Left hindlimb (tissue), 1 donor: ENCODE data around the gene TCF12.

Source experiments
- DNase-seq: peaks from one replicate; pipeline ENCODE4 v3.0.0-alpha.2; 2018

Gene TCF12

DNA sequence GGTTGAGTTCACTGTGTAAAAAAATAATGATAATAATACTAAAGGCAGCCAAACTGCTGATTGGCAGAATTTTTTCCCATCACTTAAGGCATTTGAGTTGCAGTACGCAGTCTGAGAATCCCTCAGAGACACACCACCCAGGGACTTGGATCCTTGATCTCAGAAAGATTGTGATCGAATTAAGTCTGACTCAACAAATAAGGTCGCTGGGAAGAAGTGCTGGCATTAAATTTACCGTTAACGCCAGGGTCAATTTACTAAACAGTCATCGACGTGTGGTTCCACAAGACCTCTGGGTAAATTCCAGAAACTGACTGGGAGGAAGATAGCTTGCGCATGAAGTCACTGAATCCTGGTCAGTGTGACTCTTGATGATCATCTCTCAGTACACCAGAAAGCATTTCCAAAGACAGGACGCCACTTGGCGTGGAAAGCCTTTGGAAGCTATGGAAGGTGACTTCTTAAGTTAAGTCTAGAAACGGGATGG is 409.6 kb downstream of the TCF12 start:
- no peak for DNase-seq

DNA sequence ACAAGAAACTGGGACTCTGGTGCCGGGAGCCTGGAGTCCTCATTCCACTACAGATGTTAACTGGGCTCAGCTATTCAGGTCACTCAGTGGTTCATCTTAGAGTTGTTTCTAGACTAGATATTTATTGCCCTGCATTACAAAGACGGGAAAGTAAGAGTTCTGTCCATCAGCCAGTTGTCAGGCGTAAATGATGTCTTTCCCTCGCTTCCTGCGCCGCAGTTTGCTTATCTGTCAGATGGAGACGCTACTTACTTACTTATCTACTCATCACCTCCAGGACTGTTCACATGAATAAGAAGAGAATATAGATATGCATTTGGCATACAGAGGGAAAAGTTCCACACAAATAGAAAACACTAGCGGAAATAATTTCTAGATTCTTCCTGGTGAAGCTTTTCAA is 410.0 kb downstream of the TCF12 start:
- DNase-seq: no peak

- DNase-seq: no peak
These were observed 410.5 kb downstream of the TCF12 start for GRCh38 chr15:57328897-57329296.

DNA sequence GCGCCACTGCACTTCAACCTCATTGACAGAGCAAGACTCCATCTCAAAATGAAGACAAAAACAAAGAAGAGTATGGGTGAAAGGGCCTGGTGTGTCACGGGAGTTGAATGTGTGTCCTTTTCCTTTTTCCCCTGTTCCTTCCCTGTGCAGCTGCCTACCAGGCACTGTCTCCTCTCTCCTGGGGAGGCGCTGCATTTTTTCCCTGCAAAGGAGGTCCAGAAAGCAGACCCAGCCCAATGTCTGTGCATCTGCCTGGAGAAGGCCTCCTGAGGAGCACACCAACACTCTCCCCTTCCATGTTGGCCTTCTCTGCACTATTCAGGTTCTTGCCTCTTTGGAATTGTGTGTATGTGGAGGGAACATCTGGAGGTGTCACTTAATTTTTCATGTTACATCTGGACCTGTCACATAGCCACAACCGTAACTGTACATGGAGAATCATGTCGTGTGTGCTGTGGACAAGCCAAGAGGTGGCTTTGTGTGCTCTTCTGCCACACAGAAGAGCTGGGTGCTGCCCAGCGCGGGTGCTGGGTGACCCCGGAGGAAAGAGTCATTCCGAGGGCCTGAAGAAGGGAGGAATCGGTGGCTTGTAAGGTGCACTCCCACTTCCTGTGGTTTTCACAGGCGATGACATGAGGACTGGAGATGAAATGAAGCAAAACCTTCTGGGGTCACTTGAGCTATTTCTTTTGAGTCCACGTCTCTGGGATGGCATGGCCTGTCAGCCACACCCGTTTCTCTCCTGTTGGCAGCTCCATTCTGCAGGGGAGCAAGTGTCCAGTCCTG is 411.3 kb downstream of the TCF12 start:
- no peak for DNase-seq

DNA sequence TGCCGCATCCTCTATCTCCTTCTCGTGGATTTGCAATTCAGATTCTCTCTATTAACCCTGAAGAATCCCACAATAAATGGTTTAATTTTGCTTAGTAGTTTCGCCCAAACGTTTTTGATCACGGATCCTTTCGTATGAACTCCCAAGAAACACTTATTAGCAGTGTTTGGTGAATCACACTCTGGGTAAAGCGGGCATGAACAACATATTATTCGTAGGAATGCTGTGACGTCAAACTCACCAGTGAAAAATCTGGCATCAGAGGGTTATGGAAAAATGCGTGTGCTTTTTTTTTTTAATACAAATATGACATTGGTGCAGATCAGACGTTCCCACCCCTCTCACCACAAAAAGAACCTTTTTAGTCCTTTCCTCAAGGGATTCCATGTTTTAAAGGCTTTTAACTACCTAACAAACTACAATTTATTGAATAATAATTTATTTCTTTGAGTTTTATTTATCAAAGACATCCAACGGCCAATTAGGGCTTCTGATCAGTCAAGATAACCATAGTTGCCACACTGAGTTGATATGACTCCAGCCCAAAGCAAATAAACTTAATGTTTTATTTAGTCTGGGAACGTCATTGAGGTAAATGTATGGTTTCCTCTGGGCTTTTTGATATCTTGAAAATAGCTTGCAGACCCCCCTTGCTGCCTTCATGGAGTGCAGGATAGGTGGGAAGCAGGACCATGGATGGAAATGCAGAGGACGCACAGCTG is 412.3 kb downstream of the TCF12 start:
- no peak for DNase-seq

DNA sequence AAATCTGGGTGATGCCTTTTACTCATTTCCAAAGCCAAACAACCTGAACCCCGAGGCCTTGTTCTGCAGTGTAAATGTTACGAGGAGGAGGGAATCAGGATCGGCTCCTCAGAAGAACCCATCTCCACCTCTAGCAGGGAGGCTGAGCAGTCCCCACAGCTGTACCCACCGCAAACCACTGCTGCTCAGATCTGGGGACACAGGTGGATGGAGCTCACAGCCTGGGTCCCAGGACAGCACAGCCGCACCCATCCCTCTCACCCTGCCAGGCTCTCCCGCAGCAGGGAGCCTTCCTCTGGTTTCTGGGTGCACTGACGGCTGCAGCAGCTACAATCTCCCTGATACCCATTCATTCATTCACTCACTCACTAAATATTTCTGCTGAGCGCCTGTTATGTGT is 413.9 kb downstream of the TCF12 start:
- no peak for DNase-seq

- DNase-seq: no peak
These were observed 415.0 kb downstream of the TCF12 start for GRCh38 chr15:57333487-57333886.

DNA sequence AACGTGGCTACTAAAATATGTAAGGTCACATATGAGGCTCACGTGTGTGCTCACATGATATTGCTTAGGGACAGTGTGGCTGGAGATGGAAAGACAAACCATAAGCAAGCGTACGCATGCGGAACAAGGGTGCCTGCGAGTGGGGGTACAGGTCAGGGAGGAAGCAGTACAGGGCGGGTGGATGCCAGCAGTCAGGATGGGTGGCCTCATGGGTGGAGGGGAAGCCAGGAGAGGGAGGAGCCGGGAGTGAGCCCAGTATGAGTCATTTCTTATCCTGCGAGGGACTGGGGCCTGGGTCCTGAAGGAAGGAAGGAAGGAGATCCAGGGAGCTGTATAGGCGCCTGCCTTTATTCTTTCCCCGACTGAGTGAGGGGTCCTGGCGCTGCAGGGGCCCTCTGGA is 415.8 kb downstream of the TCF12 start:
- DNase-seq: no peak

DNA sequence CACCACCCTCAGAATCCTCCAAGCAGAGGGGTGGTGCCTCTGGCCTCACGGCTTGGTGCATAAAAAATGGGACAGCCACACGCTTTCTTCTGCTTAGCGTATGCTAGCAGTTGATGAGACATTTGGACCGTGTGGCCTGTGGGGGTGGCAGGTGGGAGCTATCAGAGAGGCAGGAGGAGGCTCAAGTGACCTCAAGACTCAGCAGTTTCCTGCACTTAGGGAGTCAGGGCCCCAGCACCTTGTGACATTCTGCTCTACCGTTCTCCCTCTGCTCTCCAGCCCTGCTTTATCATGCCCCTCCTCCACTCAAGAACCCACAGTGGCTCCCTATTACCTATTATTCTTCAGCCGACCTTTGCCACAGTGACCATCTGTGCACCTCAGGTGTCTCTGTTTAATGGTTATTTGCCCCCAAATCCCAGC is 416.9 kb downstream of the TCF12 start:
- no peak for DNase-seq

DNA sequence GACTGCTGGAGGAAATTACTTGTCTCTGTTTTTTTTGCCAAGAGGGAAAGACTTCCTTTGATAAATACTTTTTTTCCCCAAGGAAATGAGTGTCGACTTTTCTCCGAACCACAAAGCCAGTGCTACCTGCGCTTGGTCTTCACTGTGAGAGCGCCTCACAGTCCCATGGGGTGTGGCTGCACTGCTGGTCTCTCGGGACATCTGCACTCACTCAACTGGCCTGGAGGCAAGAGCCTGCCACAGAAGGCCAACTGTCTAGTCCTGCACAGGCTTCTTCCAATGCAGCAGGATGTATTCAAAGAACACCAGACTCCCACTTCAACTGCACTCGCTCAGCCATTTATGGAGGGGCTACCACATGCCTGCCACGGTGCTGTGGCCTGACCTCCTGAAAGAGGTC is 417.3 kb downstream of the TCF12 start:
- no peak for DNase-seq

DNA sequence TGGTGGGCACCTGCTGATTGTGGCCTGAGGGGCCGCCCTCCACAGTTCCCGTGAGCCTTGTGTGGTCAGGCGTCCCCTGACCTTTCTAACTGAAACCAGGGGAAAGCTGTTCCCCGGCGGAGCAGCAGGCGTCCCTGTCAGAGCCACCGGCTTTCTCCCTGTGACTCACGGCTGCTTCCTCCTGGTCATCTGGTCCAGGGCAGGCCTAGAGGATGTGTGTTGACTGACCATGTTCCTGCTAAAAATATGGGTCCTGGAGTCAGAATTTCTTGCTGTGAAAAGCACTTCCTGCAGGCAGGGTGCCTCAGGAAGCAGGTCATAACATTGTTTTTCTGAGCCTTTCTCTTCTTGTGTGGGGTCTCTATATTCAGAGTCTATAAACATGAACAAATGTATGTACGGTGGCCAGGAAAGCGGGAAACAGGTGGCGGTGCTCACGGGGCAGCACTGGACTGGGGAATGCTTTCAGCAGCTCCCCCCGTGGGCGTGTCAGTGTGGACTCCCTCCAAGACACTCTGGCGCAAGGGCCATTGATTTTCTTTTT is 419.5 kb downstream of the TCF12 start:
- no peak for DNase-seq

DNA sequence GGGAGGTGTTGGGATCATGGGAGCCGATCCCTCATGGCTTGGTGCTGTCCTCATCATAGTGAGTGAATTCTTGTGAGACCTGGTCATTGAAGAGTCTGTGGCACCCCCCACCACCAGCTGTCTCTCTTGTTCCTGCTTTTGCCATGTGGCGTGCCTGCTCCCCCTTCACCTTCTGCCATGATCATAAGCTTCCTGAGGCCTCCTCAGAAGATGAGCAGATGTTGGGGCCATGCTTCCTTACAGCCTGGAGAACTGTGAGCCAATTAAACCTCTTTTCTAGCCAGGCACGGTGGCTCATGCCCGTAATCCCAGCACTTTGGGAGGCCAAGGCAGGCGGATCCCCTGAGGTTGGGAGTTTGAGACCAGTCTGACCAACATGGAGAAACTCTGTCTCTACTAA is 420.9 kb downstream of the TCF12 start:
- no peak for DNase-seq
